Ascending aorta (tissue), 2 donors: Measurements from ENCODE around the gene RASL12. TPM values are rescaled to one million over a fixed set of nuclear protein-coding genes. Genes with fewer than 3 reads are reported as not detected.

ENCODE experiments used
- DNase-seq, 2 donors: peaks; one replicate each; pipeline ENCODE4 v3.0.0-alpha.2; 2019; ENCODE audit warnings: low spot score in 2 of 2
- H3K27ac ChIP-seq, 2 donors: fragments of 200-600 bp; sonication (generic); one replicate each; pipeline ENCODE4 v1.5.1; 2016 to 2017; ENCODE audit warnings: mild to moderate bottlenecking in 1 of 2
- H3K27me3 ChIP-seq: fragments of 200-600 bp; sonication (generic); one replicate; pipeline ENCODE4 v1.5.1; 2017
- H3K36me3 ChIP-seq, 2 donors: fragments of 200-600 bp; sonication (generic); one replicate each; pipeline ENCODE4 v1.5.1; 2016
- H3K4me1 ChIP-seq, 2 donors: fragments of 200-600 bp; sonication (generic); one replicate each; pipeline ENCODE4 v1.5.1; 2016 to 2017; ENCODE audit warnings: mild to moderate bottlenecking in 1 of 2
- H3K4me3 ChIP-seq, 2 donors: fragments of 200-600 bp; sonication (generic); one replicate each; pipeline ENCODE4 v1.5.1; 2016 to 2017; ENCODE audit warnings: mild to moderate bottlenecking in 1 of 2
- H3K9me3 ChIP-seq, 2 donors: fragments of 200-600 bp; sonication (generic); one replicate each; pipeline ENCODE4 v1.5.1; 2016
- CTCF ChIP-seq, 3 experiments: fragments of 200-600 bp in 2 of 3; fragments of 450-650 bp in 1 of 3; sonication (generic) in 2 of 3; IDR thresholded peaks; one replicate each; pipeline ENCODE4 v1.5.1; 2016 to 2019; ENCODE audit warnings: antibody characterized with exemption in 3 of 3, mild to moderate bottlenecking in 1 of 3, moderate library complexity in 1 of 3
- intact Hi-C: fragments of 100-400 bp; cut with DNase I; formaldehyde crosslinking; loops from one replicate; pipeline ENCODE4 v1.15.1; 2023
- total RNA-seq: library from RNA; depleted of rRNA; stranded (reverse); fragments of >200 nt; gene quantifications from one replicate; pipeline ENCODE4 v1.1.0, GENCODE V29; 2016

RASL12 gene
- total RNA-seq, 1 donor from 2014 or later = 187 TPM

- H3K9me3 ChIP-seq = no peaks in the 10 kb centered on the region
- H3K4me1 ChIP-seq = peaks cover 58 to 80% of the 10 kb centered on the region in 2 donors
- H3K36me3 ChIP-seq = no peaks in the 10 kb centered on the region
- intact Hi-C loops = no loop called here
- TF ChIP-seq CTCF (IDR thresholded peaks at IDR 0.05) = no peak
- peak overlapping the region; percentile 96 to 98 for H3K27ac ChIP-seq
- DNase-seq = no peak
- no peak overlapping the region for H3K4me3 ChIP-seq
- no peaks in the 10 kb centered on the region for H3K27me3 ChIP-seq
Observed at GRCh38 chr15:65085207-65085753, 17.5 kb upstream of the RASL12 start.

GRCh38 chr15:65084500-65085206 is 16.9 kb upstream of the RASL12 start:
- no peaks in the 10 kb centered on the region for H3K9me3 ChIP-seq
- DNase-seq = no peak
- H3K4me3 ChIP-seq = no peak overlapping the region
- peaks cover 58 to 76% of the 10 kb centered on the region in 2 donors for H3K4me1 ChIP-seq
- H3K36me3 ChIP-seq = no peaks in the 10 kb centered on the region
- intact Hi-C loops = no loop called here
- no peaks in the 10 kb centered on the region for H3K27me3 ChIP-seq
- no peak for TF ChIP-seq CTCF (IDR thresholded peaks at IDR 0.05)
- H3K27ac ChIP-seq = peak overlapping the region; percentile 96 to 98

GRCh38 chr15:65083262-65083701 is 15.5 kb upstream of the RASL12 start:
- DNase-seq = no peak
- TF ChIP-seq CTCF (IDR thresholded peaks at IDR 0.05) = peak in 2 of 3 experiments; percentile 36 to 56
- H3K27ac ChIP-seq = peak overlapping the region; percentile 96 to 98
- no peak overlapping the region for H3K4me3 ChIP-seq
- no peaks in the 10 kb centered on the region for H3K27me3 ChIP-seq
- H3K4me1 ChIP-seq = peaks cover 46 to 67% of the 10 kb centered on the region in 2 donors
- no peaks in the 10 kb centered on the region for H3K9me3 ChIP-seq
- H3K36me3 ChIP-seq = no peaks in the 10 kb centered on the region
- intact Hi-C loops = loop anchor here (1.0 kb wide), 1 partner anchor 29 kb away; no protein-coding TSS in a partner anchor

GRCh38 chr15:65082303-65082953 is 14.6 kb upstream of the RASL12 start:
- Histone ChIP-seq H3K27ac (peak overlapping the region; percentile 96 to 98), H3K27me3 (no peaks in the 10 kb centered on the region), H3K4me1 (peaks cover 48 to 69% of the 10 kb centered on the region in 2 donors), H3K9me3 (no peaks in the 10 kb centered on the region), H3K36me3 (no peaks in the 10 kb centered on the region), H3K4me3 (no peak overlapping the region)
- no peak for TF ChIP-seq CTCF (IDR thresholded peaks at IDR 0.05)
- intact Hi-C loops = no loop called here
- DNase-seq = no peak

- H3K27me3 ChIP-seq = no peaks in the 10 kb centered on the region
- H3K4me1 ChIP-seq = peaks cover 46 to 69% of the 10 kb centered on the region in 2 donors
- intact Hi-C loops = no loop called here
- DNase-seq = no peak
- H3K9me3 ChIP-seq = no peaks in the 10 kb centered on the region
- H3K4me3 ChIP-seq = no peak overlapping the region
- no peak for TF ChIP-seq CTCF (IDR thresholded peaks at IDR 0.05)
- no peaks in the 10 kb centered on the region for H3K36me3 ChIP-seq
- peak overlapping the region; percentile 96 to 98 for H3K27ac ChIP-seq
Observed at GRCh38 chr15:65081758-65082157, 14.0 kb upstream of the RASL12 start.
